HEK293T (cell line): Measurements from ENCODE around the gene TIGIT.

Experiments used
- CTCF ChIA-PET: fragments of 350-600 bp; formaldehyde crosslinking; extraction: SDS; loops from one replicate; lab custom pipeline; 2021; ENCODE audit warnings: antibody characterized with exemption, inconsistent platforms; lab: Yijun Ruan, JAX
- POLR2A ChIA-PET: fragments of 350-600 bp; formaldehyde crosslinking; extraction: SDS; loops from one replicate; lab custom pipeline; 2020; ENCODE audit warnings: antibody characterized with exemption, inconsistent platforms; lab: Yijun Ruan, JAX
- DNase-seq: peaks from one replicate; pipeline ENCODE4 v3.0.0; 2012; ENCODE audit warnings: mixed read lengths; ENCODE audit errors: extremely low spot score
- ARNT ChIP-seq: fragments of 450-650 bp; IDR thresholded peaks from 2 replicates; pipeline ENCODE4 v1.6.1; 2017; ENCODE audit warnings: mild to moderate bottlenecking
- BHLHE40 ChIP-seq: fragments of 450-650 bp; IDR thresholded peaks from 2 replicates; pipeline ENCODE4 v1.6.1; 2016; ENCODE audit warnings: mild to moderate bottlenecking, moderate library complexity, borderline replicate concordance
- CTBP1 ChIP-seq: fragments of 450-650 bp; IDR thresholded peaks from 2 replicates; pipeline ENCODE4 v1.6.1; 2016; ENCODE audit warnings: borderline replicate concordance
- ELF4 ChIP-seq: fragments of 450-650 bp; IDR thresholded peaks from 2 replicates; pipeline ENCODE4 v1.6.1; 2017; ENCODE audit warnings: antibody characterized with exemption
- FOXA1 ChIP-seq: fragments of 450-650 bp; IDR thresholded peaks from 2 replicates; pipeline ENCODE4 v1.6.1; 2016; ENCODE audit warnings: mild to moderate bottlenecking
- FOXK2 ChIP-seq: fragments of 450-650 bp; IDR thresholded peaks from 2 replicates; pipeline ENCODE4 v1.6.1; 2016; ENCODE audit warnings: mild to moderate bottlenecking
- FOXM1 ChIP-seq: fragments of 450-650 bp; IDR thresholded peaks from 2 replicates; pipeline ENCODE4 v1.6.1; 2017; ENCODE audit warnings: mild to moderate bottlenecking, borderline replicate concordance
- HDGF ChIP-seq: fragments of 450-650 bp; IDR thresholded peaks from 2 replicates; pipeline ENCODE4 v1.6.1; 2017; ENCODE audit warnings: antibody characterized with exemption, borderline replicate concordance
- L3MBTL2 ChIP-seq: fragments of 450-650 bp; conservative IDR thresholded peaks from 2 replicates; pipeline ENCODE4 v1.6.1; 2016; ENCODE audit warnings: mild to moderate bottlenecking
- LEF1 ChIP-seq: fragments of 450-650 bp; IDR thresholded peaks from 2 replicates; pipeline ENCODE4 v1.6.1; 2017; ENCODE audit warnings: mild to moderate bottlenecking, borderline replicate concordance
- NFRKB ChIP-seq: fragments of 450-650 bp; IDR thresholded peaks from 2 replicates; pipeline ENCODE4 v1.6.1; 2016; ENCODE audit warnings: mild to moderate bottlenecking, moderate library complexity
- SP1 ChIP-seq: fragments of 450-650 bp; IDR thresholded peaks from 2 replicates; pipeline ENCODE4 v1.6.1; 2017
- SUZ12 ChIP-seq: fragments of 450-650 bp; IDR thresholded peaks from 2 replicates; pipeline ENCODE4 v1.6.1; 2016; ENCODE audit warnings: mild to moderate bottlenecking
- TARDBP ChIP-seq: fragments of 450-650 bp; IDR thresholded peaks from 2 replicates; pipeline ENCODE4 v1.6.1; 2016
- ZNF384 ChIP-seq: fragments of 450-650 bp; IDR thresholded peaks from 2 replicates; pipeline ENCODE4 v1.6.1; 2016
- TF ChIP-seq, protein P1 (sequence below): fragments of 450-650 bp; IDR thresholded peaks from 2 replicates; pipeline ENCODE4 v1.6.1; 2016

The TIGIT gene

DNA sequence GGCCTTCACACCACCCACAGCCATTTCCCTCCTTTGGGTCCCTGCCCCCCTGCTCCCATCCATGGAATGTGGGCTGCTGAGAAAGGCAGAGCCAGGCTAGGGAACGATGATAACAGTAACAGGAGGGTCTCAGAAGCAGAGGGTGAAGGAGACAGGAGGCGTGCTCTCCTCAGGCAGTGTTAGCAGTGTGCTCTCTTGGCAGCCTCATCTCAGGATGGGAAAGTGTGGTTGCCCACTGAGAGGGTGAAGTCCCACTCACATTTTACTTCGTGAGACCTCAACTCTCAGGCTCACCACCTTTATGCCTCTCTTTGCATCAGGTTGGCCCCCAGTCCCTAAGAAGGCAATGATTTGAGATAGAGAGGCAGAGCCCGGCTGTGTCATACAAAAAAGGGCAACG lies 24.5 kb downstream of the TIGIT start:
- no peak for TF ChIP-seq ZNF384
- DNase-seq: no peak
- CTCF ChIA-PET: no interaction called here
- POLR2A ChIA-PET: no interaction called here

DNA sequence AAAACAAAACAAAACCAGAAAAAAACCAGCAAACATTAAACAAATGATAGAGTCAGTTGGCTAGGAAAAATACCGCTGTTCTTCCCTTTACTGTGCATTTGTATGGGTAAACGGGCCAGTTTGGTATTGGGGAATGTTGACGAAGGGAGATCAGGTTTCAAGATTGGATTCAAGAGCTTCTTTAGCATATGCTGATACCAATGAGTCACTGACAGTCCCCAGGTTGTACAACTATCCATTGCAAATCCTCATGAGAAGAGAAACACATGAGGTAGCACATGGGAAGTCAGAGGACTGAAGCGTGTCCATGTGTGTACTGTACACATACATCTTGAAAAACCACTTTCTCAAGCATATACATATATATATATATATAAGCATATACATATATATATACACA lies 25.6 kb downstream of the TIGIT start:
- ChIA-PET POLR2A (no interaction called here), CTCF (no interaction called here)
- TF ChIP-seq CTBP1 (no peak), FOXK2 (no peak)
- TF ChIP-seq, protein P1, sequence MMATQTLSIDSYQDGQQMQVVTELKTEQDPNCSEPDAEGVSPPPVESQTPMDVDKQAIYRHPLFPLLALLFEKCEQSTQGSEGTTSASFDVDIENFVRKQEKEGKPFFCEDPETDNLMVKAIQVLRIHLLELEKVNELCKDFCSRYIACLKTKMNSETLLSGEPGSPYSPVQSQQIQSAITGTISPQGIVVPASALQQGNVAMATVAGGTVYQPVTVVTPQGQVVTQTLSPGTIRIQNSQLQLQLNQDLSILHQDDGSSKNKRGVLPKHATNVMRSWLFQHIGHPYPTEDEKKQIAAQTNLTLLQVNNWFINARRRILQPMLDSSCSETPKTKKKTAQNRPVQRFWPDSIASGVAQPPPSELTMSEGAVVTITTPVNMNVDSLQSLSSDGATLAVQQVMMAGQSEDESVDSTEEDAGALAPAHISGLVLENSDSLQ: no peak
- peak; percentile 13 for DNase-seq

DNA sequence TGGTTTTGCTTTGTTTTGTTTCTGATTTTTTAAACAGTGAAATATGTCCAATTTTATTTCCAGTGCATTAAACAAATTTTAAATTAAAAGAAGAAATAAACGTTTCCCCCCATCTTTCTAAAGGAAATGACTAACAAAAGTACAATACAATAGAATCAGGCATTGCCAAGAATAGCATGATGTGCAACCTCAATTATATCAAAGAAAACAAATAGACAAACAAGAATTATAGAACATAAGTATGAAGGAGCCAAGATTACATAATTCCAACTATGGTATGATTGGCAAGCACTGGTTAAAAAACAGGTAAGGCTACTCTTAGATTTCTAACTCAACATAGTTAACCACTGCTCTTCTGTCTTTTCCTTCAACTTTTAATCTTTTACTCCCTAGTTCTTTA lies 26.4 kb downstream of the TIGIT start:
- ChIA-PET CTCF (no interaction called here), POLR2A (no interaction called here)
- DNase-seq: no peak
- TF ChIP-seq CTBP1 (no peak), L3MBTL2 (no peak), FOXK2 (no peak), FOXA1 (no peak), ARNT (no peak), FOXM1 (no peak), HDGF (no peak), SUZ12 (no peak), ZNF384 (no peak)
- TF ChIP-seq, protein P1: no peak

DNA sequence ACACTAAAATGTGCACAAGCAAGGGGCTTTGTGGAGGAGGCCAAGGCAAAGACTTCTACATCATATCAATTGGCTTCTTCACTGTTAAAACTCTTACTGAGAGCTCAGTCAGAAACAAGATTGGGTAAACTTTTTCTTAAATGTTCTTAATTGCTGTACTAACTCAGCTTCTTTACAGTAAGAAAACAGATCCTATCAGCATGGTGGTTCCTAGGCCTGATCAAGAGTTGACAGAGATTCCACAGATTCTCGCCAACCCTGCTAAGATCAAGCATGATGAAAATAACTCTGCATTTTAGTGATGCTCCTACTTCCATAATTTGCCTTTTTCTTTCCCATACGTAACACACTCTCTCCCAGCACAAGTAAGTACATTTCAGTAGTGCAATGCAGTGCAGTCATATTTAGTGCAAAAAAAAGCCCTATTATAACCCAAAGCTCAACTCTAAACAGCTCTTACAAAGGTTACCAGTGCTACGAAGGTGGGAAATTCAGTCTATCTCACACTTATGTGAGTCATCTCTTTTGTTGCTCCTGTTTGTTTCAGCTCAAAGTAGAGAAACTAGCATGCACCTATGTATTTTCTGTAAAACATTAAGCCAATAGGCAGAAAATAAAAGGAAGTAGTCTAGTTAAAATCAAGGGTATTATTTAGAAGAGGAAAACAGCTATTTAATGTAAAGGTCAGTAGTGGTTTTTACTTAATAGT lies 29.9 kb downstream of the TIGIT start:
- ChIA-PET POLR2A (no interaction called here), CTCF (interaction anchor here (0.6 kb wide), 1 partner anchor 95 kb away, joined by 4 read pairs; no protein-coding TSS in a partner anchor)
- DNase-seq: no peak
- no peak for TF ChIP-seq TARDBP
- TF ChIP-seq LEF1: no peak
- TF ChIP-seq, protein P1: no peak
- TF ChIP-seq ELF4: no peak
- TF ChIP-seq FOXM1: no peak
- TF ChIP-seq FOXK2: no peak
- TF ChIP-seq CTBP1: no peak
- TF ChIP-seq SUZ12: no peak
- TF ChIP-seq ARNT: no peak
- no peak for TF ChIP-seq BHLHE40
- no peak for TF ChIP-seq FOXA1

DNA sequence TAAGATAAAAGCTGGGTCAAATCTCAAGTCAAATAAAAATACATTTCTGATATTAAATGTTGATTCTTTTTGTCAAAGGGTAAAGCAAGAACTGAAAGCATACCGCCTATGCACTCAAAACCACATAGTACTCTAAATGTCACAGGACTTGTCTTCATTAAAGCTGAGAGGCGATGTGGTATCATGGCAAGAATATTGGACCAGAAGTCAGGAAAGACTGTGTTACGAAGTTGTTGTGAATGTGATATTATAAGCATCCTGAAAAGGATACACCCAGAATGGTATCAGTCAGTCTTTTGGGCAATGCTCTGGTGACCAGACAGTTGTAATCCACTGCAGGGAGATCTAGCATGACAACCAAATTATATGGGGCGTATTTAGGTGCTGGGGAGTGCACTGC lies 33.8 kb downstream of the TIGIT start:
- CTCF ChIA-PET: no interaction called here
- no peak for TF ChIP-seq BHLHE40
- no peak for TF ChIP-seq CTBP1
- no peak for TF ChIP-seq FOXM1
- no peak for TF ChIP-seq L3MBTL2
- no peak for TF ChIP-seq FOXK2
- no peak for TF ChIP-seq ZNF384
- TF ChIP-seq, protein P1: no peak
- TF ChIP-seq SUZ12: no peak
- TF ChIP-seq NFRKB: no peak
- no peak for TF ChIP-seq LEF1
- no peak for TF ChIP-seq TARDBP
- no peak for TF ChIP-seq HDGF
- no peak for TF ChIP-seq ARNT
- TF ChIP-seq FOXA1: no peak
- no peak for TF ChIP-seq ELF4
- POLR2A ChIA-PET: no interaction called here
- no peak for DNase-seq

DNA sequence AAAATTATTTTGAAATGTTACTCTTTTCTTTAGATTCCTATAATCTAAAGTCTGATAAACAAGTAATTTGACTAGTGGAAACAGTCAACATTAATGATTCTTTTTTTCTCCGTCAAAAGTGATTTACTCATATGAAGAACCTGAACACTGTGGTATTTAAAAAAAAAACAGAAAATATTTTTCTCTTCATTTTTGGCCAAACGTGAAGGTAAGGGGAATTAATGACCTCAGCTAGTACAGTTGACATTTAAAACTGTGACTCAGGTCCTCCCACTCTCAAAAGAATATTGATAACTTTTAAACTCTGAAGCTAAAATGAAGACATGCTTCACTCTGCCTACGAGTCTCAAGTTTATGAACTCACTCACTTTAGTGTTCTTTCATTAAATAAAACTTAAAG lies 34.5 kb downstream of the TIGIT start:
- TF ChIP-seq CTBP1: no peak
- no peak for TF ChIP-seq ZNF384
- TF ChIP-seq ELF4: no peak
- TF ChIP-seq, protein P1: no peak
- TF ChIP-seq SUZ12: no peak
- TF ChIP-seq HDGF: no peak
- no peak for TF ChIP-seq ARNT
- TF ChIP-seq FOXK2: no peak
- no peak for TF ChIP-seq SP1
- TF ChIP-seq LEF1: no peak
- TF ChIP-seq BHLHE40: no peak
- no peak for TF ChIP-seq FOXM1
- CTCF ChIA-PET: no interaction called here
- DNase-seq: no peak
- POLR2A ChIA-PET: no interaction called here
